ENCODE data around the gene ANKLE1. TPM values are rescaled to one million over a fixed set of nuclear protein-coding genes. Genes with fewer than 3 reads are reported as not detected.
A peak's percentile ranks its signal among the peaks of the same experiment; 100 is the strongest.
"Not testable (repeated sequence)": the region's sequence is repeated elsewhere in the genome, so short reads cannot be mapped to it uniquely, and the experiment has no call there.

Gene ANKLE1
- total RNA-seq, 2 donors from 2014 or later = 4.6 to 9.9 TPM

DNA sequence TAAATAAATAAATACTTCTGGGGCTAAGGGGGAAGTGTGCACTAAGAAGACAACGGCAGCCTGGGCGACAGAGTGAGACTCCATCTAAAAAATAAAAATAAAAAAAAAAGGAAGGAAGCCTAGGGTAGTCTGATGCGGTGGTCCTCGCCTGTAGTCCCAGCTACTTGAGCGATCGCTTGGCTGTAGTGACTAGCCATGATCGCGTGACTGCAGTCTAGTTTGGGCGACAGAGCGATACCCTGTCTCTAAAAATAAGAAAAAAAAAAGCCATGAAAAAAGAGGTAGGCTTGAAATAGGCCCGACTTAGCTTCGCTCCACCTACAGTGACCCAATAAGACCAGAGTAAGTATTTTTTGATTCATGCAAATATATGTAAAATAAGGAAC is 15.1 kb upstream of the ANKLE1 start:
- TF ChIP-seq, protein P1, sequence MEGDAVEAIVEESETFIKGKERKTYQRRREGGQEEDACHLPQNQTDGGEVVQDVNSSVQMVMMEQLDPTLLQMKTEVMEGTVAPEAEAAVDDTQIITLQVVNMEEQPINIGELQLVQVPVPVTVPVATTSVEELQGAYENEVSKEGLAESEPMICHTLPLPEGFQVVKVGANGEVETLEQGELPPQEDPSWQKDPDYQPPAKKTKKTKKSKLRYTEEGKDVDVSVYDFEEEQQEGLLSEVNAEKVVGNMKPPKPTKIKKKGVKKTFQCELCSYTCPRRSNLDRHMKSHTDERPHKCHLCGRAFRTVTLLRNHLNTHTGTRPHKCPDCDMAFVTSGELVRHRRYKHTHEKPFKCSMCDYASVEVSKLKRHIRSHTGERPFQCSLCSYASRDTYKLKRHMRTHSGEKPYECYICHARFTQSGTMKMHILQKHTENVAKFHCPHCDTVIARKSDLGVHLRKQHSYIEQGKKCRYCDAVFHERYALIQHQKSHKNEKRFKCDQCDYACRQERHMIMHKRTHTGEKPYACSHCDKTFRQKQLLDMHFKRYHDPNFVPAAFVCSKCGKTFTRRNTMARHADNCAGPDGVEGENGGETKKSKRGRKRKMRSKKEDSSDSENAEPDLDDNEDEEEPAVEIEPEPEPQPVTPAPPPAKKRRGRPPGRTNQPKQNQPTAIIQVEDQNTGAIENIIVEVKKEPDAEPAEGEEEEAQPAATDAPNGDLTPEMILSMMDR (conservative IDR thresholded peaks at IDR 0.05) = no peak
- Histone ChIP-seq H3K9me3 (ENCODE audit: control insufficient read depth, low read length) (no peaks in the 10 kb centered on the region), H3K36me3 (ENCODE audit: control insufficient read depth, insufficient read depth, low read length) (peaks cover 21% of the 10 kb centered on the region), H3K4me1 (ENCODE audit: control insufficient read depth, insufficient read depth, low read length) (no peaks in the 10 kb centered on the region), H3K9ac (ENCODE audit: extremely low read depth, low read length, poor library complexity, severe bottlenecking) (no peak overlapping the region), H3K27ac (ENCODE audit: low read depth, low read length) (no peak overlapping the region), H3K27me3 (ENCODE audit: control insufficient read depth, insufficient read depth, low read length, poor library complexity, severe bottlenecking) (no peaks in the 10 kb centered on the region), H3K4me3 (ENCODE audit: low read length) (no peak overlapping the region)
- Mint-ChIP-seq H3K4me1 (peaks cover 7% of the 10 kb centered on the region), H3K27me3 (ENCODE audit: insufficient read depth) (no peaks in the 10 kb centered on the region), H3K27ac (peak overlapping the region; percentile 60), H3K36me3 (ENCODE audit: low read depth) (peaks cover 17% of the 10 kb centered on the region), H3K4me3 (peak overlapping the region; percentile 93), H3K9me3 (no peaks in the 10 kb centered on the region)
- 92 to 98% methylated on average over 7 to 12 of the region's 12 CpGs for WGBS, 2 experiments (ENCODE audit: insufficient coverage in 1 of 2, insufficient read length in 1 of 2)
- DNase-seq = no peak

DNA sequence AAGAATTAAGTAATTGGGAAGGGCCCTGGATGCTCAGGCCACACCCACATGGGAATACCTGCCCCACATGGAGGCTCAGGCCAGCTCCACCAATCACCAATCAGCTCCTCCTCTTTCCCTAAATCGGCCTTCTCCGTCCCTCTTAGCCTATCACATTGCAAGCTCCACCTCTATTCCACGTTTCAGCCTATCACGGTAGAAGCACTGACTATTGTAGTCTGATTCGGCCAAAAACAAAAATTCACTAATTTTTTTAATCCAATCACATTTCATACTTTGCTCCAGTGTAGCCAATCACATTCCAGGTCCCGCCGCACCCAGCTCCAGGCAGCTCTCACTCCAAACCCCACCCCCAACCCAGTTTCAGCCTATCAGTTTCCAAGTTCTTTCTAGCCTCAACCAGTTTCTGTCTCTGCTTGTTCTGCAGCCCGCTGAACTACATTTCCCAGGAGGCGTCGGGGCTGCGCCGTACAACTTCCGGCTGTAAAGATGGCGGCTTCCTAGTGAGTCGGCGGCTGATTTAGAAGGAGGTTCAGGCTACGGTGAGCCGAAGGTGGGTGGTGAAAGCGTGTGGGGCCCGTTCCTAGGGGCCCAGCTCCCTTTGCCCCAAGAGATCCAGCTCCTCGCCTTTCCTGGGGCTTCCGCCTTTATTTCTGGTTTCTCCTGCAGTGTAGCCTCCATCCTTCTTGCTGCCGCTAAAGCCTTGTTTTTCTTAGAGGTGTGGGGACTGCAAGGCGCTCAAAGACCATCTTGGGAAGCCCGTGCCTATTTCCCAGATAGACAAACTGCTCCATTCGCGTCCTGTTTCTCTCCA is 14.5 kb upstream of the ANKLE1 start, which contains the start of gene BABAM1:
BABAM1 (plus strand) TSS at position 469 of the 814 bp plus-strand sequence. CDS start 1,364 bp downstream, outside the sequence.
- peak within 1 kb of the TSS; percentile 21 for H3K27ac ChIP-seq (ENCODE audit: low read depth, low read length)
- peak within 1 kb of the TSS; percentile 98 for H3K4me3 ChIP-seq (ENCODE audit: low read length)
- Mint-ChIP-seq H3K27ac (peak within 1 kb of the TSS; percentile 94), H3K9me3 (no peaks in the 10 kb centered on the region), H3K36me3 (ENCODE audit: low read depth) (peaks cover 20% of the 10 kb centered on the region), H3K4me1 (peaks cover 7% of the 10 kb centered on the region), H3K4me3 (peak within 1 kb of the TSS; percentile 93), H3K27me3 (ENCODE audit: insufficient read depth) (no peaks in the 10 kb centered on the region)
- no peaks in the 10 kb centered on the region for H3K9me3 ChIP-seq (ENCODE audit: control insufficient read depth, low read length)
- DNase-seq = peak; percentile 99
- no peaks in the 10 kb centered on the region for H3K4me1 ChIP-seq (ENCODE audit: control insufficient read depth, insufficient read depth, low read length)
- peaks cover 26% of the 10 kb centered on the region for H3K36me3 ChIP-seq (ENCODE audit: control insufficient read depth, insufficient read depth, low read length)
- WGBS, 2 experiments (ENCODE audit: insufficient coverage in 1 of 2, insufficient read length in 1 of 2) = 1% methylated on average over 19 to 27 of the region's 27 CpGs
- peak within 1 kb of the TSS; percentile 72 for H3K9ac ChIP-seq (ENCODE audit: extremely low read depth, low read length, poor library complexity, severe bottlenecking)
- TF ChIP-seq, protein P1 (conservative IDR thresholded peaks at IDR 0.05) = no peak
- H3K27me3 ChIP-seq (ENCODE audit: control insufficient read depth, insufficient read depth, low read length, poor library complexity, severe bottlenecking) = no peaks in the 10 kb centered on the region

DNA sequence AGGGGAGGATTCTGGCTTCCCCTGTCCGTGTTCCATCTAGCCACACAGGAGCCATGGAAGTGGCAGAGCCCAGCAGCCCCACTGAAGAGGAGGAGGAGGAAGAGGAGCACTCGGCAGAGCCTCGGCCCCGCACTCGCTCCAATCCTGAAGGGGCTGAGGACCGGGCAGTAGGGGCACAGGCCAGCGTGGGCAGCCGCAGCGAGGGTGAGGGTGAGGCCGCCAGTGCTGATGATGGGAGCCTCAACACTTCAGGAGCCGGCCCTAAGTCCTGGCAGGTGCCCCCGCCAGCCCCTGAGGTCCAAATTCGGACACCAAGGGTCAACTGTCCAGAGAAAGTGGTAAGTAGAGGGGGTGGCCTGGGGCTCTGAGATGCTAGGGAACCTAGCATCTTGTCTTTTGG is 12.9 kb upstream of the ANKLE1 start:
- Mint-ChIP-seq H3K4me3 (peak overlapping the region; percentile 93), H3K27ac (peak overlapping the region; percentile 94), H3K27me3 (ENCODE audit: insufficient read depth) (no peaks in the 10 kb centered on the region), H3K9me3 (no peaks in the 10 kb centered on the region), H3K4me1 (peaks cover 7% of the 10 kb centered on the region), H3K36me3 (ENCODE audit: low read depth) (peaks cover 27% of the 10 kb centered on the region)
- H3K36me3 ChIP-seq (ENCODE audit: control insufficient read depth, insufficient read depth, low read length) = peaks cover 27% of the 10 kb centered on the region
- H3K9ac ChIP-seq (ENCODE audit: extremely low read depth, low read length, poor library complexity, severe bottlenecking) = no peak overlapping the region
- TF ChIP-seq, protein P1 (conservative IDR thresholded peaks at IDR 0.05) = no peak
- 92 to 97% methylated on average over 11 to 13 of the region's 13 CpGs for whole genome bisulfite sequencing, 2 experiments (ENCODE audit: insufficient coverage in 1 of 2, insufficient read length in 1 of 2)
- H3K27me3 ChIP-seq (ENCODE audit: control insufficient read depth, insufficient read depth, low read length, poor library complexity, severe bottlenecking) = no peaks in the 10 kb centered on the region
- no peaks in the 10 kb centered on the region for H3K4me1 ChIP-seq (ENCODE audit: control insufficient read depth, insufficient read depth, low read length)
- peak overlapping the region; percentile 98 for H3K4me3 ChIP-seq (ENCODE audit: low read length)
- no peaks in the 10 kb centered on the region for H3K9me3 ChIP-seq (ENCODE audit: control insufficient read depth, low read length)
- no peak overlapping the region for H3K27ac ChIP-seq (ENCODE audit: low read depth, low read length)
- DNase-seq = no peak

DNA sequence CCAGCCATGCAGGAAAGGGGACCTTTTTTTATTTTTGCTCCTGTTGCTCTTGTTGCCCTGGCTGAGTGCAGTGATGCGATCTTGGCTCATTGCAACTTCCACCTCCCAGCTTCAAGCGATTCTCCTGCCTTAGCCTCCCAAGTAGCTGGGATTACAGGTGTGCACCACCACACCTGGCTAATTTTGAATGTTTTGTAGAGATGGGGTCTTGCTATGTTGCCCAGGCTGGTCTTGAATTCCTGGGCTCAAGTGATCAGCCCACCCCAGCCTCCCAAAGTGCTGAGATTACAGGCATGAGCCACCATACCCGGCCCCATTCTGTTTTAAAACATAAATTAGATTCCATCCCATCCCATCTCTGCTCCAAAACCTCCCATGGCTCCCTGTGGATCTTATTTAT is 6.8 kb upstream of the ANKLE1 start:
- peaks cover 71% of the 10 kb centered on the region for H3K36me3 Mint-ChIP-seq (ENCODE audit: low read depth)

More for the DNA sequence above, 6.8 kb upstream of the ANKLE1 start:
- not testable (repeated sequence) for H3K4me1 ChIP-seq (ENCODE audit: control insufficient read depth, insufficient read depth, low read length); H3K4me1 Mint-ChIP-seq; H3K27ac Mint-ChIP-seq; H3K27ac ChIP-seq (ENCODE audit: low read depth, low read length); H3K27me3 Mint-ChIP-seq (ENCODE audit: insufficient read depth); H3K4me3 ChIP-seq (ENCODE audit: low read length); H3K27me3 ChIP-seq (ENCODE audit: control insufficient read depth, insufficient read depth, low read length, poor library complexity, severe bottlenecking); H3K4me3 Mint-ChIP-seq; H3K9me3 ChIP-seq (ENCODE audit: control insufficient read depth, low read length); DNase-seq; H3K9me3 Mint-ChIP-seq; H3K9ac ChIP-seq (ENCODE audit: extremely low read depth, low read length, poor library complexity, severe bottlenecking)
- 94% methylated on average over 3 of the region's 3 CpGs; no CpG with 5 or more reads in 1 of the 2 experiments for WGBS, 2 experiments (ENCODE audit: insufficient coverage in 1 of 2, insufficient read length in 1 of 2)
- peaks cover 63% of the 10 kb centered on the region for H3K36me3 ChIP-seq (ENCODE audit: control insufficient read depth, insufficient read depth, low read length)
